ENCODE results near the gene MTNR1B.

MTNR1B gene

GRCh38 chr11:92977401-92977800 is 8.0 kb downstream of the MTNR1B start:
- no peak for DNase-seq (ENCODE audit: low read depth in 1 of 2, low spot score in 1 of 2)

- no peak for DNase-seq (ENCODE audit: low read depth in 1 of 2, low spot score in 1 of 2)
These were observed 9.0 kb downstream of the MTNR1B start for GRCh38 chr11:92978271-92979111.

- DNase-seq (ENCODE audit: low read depth in 1 of 2, low spot score in 1 of 2) = no peak
These were observed 9.7 kb downstream of the MTNR1B start for GRCh38 chr11:92979176-92979575.

GRCh38 chr11:92980312-92980711 is 10.9 kb downstream of the MTNR1B start:
- DNase-seq (ENCODE audit: low read depth in 1 of 2, low spot score in 1 of 2) = no peak

GRCh38 chr11:92981508-92982043 is 12.1 kb downstream of the MTNR1B start:
- no peak for DNase-seq (ENCODE audit: low read depth in 1 of 2, low spot score in 1 of 2)

- DNase-seq (ENCODE audit: low read depth in 1 of 2, low spot score in 1 of 2) = no peak
These were observed 17.1 kb downstream of the MTNR1B start for GRCh38 chr11:92986585-92986984.

- DNase-seq (ENCODE audit: low read depth in 1 of 2, low spot score in 1 of 2) = no peak
These were observed 23.6 kb downstream of the MTNR1B start for GRCh38 chr11:92993004-92993403.

- no peak for DNase-seq (ENCODE audit: low read depth in 1 of 2, low spot score in 1 of 2)
These were observed 31.3 kb downstream of the MTNR1B start for GRCh38 chr11:93000511-93001476.

- no peak for DNase-seq (ENCODE audit: low read depth in 1 of 2, low spot score in 1 of 2)
These were observed 32.4 kb downstream of the MTNR1B start for GRCh38 chr11:93001806-93002205.

GRCh38 chr11:93002380-93002779 is 32.9 kb downstream of the MTNR1B start:
- DNase-seq (ENCODE audit: low read depth in 1 of 2, low spot score in 1 of 2) = no peak

- no peak for DNase-seq (ENCODE audit: low read depth in 1 of 2, low spot score in 1 of 2)
These were observed 35.8 kb downstream of the MTNR1B start for GRCh38 chr11:93005239-93005638.

- no peak for DNase-seq (ENCODE audit: low read depth in 1 of 2, low spot score in 1 of 2)
These were observed 44.2 kb downstream of the MTNR1B start for GRCh38 chr11:93013646-93014045.

GRCh38 chr11:93016595-93016994 is 47.1 kb downstream of the MTNR1B start:
- no peak for DNase-seq (ENCODE audit: low read depth in 1 of 2, low spot score in 1 of 2)

- DNase-seq (ENCODE audit: low read depth in 1 of 2, low spot score in 1 of 2) = no peak
These were observed 48.6 kb downstream of the MTNR1B start for GRCh38 chr11:93017821-93018690.

- no peak for DNase-seq (ENCODE audit: low read depth in 1 of 2, low spot score in 1 of 2)
These were observed 51.0 kb downstream of the MTNR1B start for GRCh38 chr11:93020248-93021046.

- no peak for DNase-seq (ENCODE audit: low read depth in 1 of 2, low spot score in 1 of 2)
These were observed 54.9 kb downstream of the MTNR1B start for GRCh38 chr11:93024369-93024768.

GRCh38 chr11:93025558-93026255 is 56.3 kb downstream of the MTNR1B start:
- DNase-seq (ENCODE audit: low read depth in 1 of 2, low spot score in 1 of 2) = no peak

GRCh38 chr11:93028960-93029522 is 59.6 kb downstream of the MTNR1B start:
- no peak for DNase-seq (ENCODE audit: low read depth in 1 of 2, low spot score in 1 of 2)

- no peak for DNase-seq (ENCODE audit: low read depth in 1 of 2, low spot score in 1 of 2)
These were observed 61.9 kb downstream of the MTNR1B start for GRCh38 chr11:93031386-93031785.
